HFFc6 (cell line): ENCODE measurements around the gene NPDC1. TPM values are rescaled to one million over a fixed set of nuclear protein-coding genes. Genes with fewer than 3 reads are reported as not detected.

Experiments used
- total RNA-seq, 6 experiments: library from RNA; stranded (reverse); fragmentation: NEBNext Ultra II Directional; extraction: Animal tissue kit (Norgen Biotek cat#: 25700); gene quantifications; 2 replicates in 1 of 6; 3 replicates in 5 of 6; pipeline ENCODE4 v1.2.3, GENCODE V29; 2021

NPDC1 gene
- total RNA-seq, 6 experiments from 2014 or later = 112 to 197 (median 119) TPM

Other genes with a start within 250 kb of the NPDC1 start
- under 1 TPM; 0.25 to 0.87 (median 0.34) TPM for gene CCDC183, start 249.8 kb downstream of the NPDC1 start, total RNA-seq
- gene RABL6, start 238.2 kb downstream of the NPDC1 start, total RNA-seq = 10 to 100 TPM; 77.8 to 87.7 (median 84.0) TPM
- 1 to 10 TPM; 4.5 to 8.0 (median 5.3) TPM for gene AJM1, start 203.7 kb downstream of the NPDC1 start, total RNA-seq
- 100 to 1,000 TPM; 156 to 181 (median 169) TPM for gene PHPT1, start 196.8 kb downstream of the NPDC1 start, total RNA-seq
- gene MAMDC4, start 193.8 kb downstream of the NPDC1 start, total RNA-seq = 1 to 10 TPM; 2.3 to 3.4 (median 3.0) TPM
- gene EDF1, start 179.9 kb downstream of the NPDC1 start, total RNA-seq = 100 to 1,000 TPM; 369 to 460 (median 443) TPM
- 10 to 100 TPM; 11.1 to 15.9 (median 13.6) TPM for gene TRAF2, start 159.7 kb downstream of the NPDC1 start, total RNA-seq
- gene FBXW5, start 101.4 kb downstream of the NPDC1 start, total RNA-seq = 100 to 1,000 TPM in 1 of 6 experiments, 10 to 100 TPM in 5; 89.1 to 102 (median 94.4) TPM
- gene C8G, start 100.9 kb downstream of the NPDC1 start, total RNA-seq = 1 to 10 TPM in 3 of 6 experiments, under 1 TPM in 3; 0.51 to 1.8 (median 0.97) TPM
- gene LCN12, start 93.9 kb downstream of the NPDC1 start, total RNA-seq = under 1 TPM in 2 of 6 experiments, not detected in 4; 0.14 to 0.31 TPM
- gene PTGDS, start 68.7 kb downstream of the NPDC1 start, total RNA-seq = not detected
- not detected for gene LCNL1, start 63.2 kb downstream of the NPDC1 start, total RNA-seq
- 10 to 100 TPM; 26.0 to 42.6 (median 29.0) TPM for gene PAXX, start 53.8 kb downstream of the NPDC1 start, total RNA-seq
- gene CLIC3, start 49.6 kb downstream of the NPDC1 start, total RNA-seq = 10 to 100 TPM in 2 of 6 experiments, 1 to 10 TPM in 4; 2.7 to 14.6 (median 4.0) TPM
- gene ABCA2, start 17.9 kb downstream of the NPDC1 start, total RNA-seq = 10 to 100 TPM; 18.3 to 36.3 (median 23.6) TPM
- gene FUT7, start 14.1 kb downstream of the NPDC1 start, total RNA-seq = not detected
- gene ENTPD2, start 7.9 kb upstream of the NPDC1 start, total RNA-seq = under 1 TPM in 3 of 6 experiments, not detected in 3; 0.12 to 0.28 (median 0.16) TPM
- gene SAPCD2, start 24.4 kb upstream of the NPDC1 start, total RNA-seq = 10 to 100 TPM in 5 of 6 experiments, 1 to 10 TPM in 1; 7.7 to 14.8 (median 11.3) TPM
- 10 to 100 TPM in 5 of 6 experiments, 1 to 10 TPM in 1; 9.4 to 13.1 (median 10.6) TPM for gene UAP1L1, start 31.3 kb upstream of the NPDC1 start, total RNA-seq
- 10 to 100 TPM; 70.1 to 90.2 (median 77.6) TPM for gene MAN1B1, start 40.8 kb upstream of the NPDC1 start, total RNA-seq
- 10 to 100 TPM; 47.5 to 90.2 (median 51.1) TPM for gene DPP7, start 68.6 kb upstream of the NPDC1 start, total RNA-seq
- gene GRIN1, start 93.0 kb upstream of the NPDC1 start, total RNA-seq = 1 to 10 TPM in 1 of 6 experiments, under 1 TPM in 2, not detected in 3; 0.51 to 1.1 (median 0.66) TPM
- gene LRRC26, start 123.9 kb upstream of the NPDC1 start, total RNA-seq = not detected
- gene TMEM210, start 125.9 kb upstream of the NPDC1 start, total RNA-seq = not detected
- 10 to 100 TPM; 34.8 to 41.5 (median 37.4) TPM for gene ANAPC2, start 142.4 kb upstream of the NPDC1 start, total RNA-seq
- gene SSNA1, start 142.5 kb upstream of the NPDC1 start, total RNA-seq = 10 to 100 TPM; 76.7 to 82.8 (median 82.1) TPM
- 10 to 100 TPM in 4 of 6 experiments, 1 to 10 TPM in 2; 9.9 to 18.1 (median 13.3) TPM for gene TPRN, start 154.6 kb upstream of the NPDC1 start, total RNA-seq
- 10 to 100 TPM; 38.7 to 47.4 (median 40.1) TPM for gene TMEM203, start 159.5 kb upstream of the NPDC1 start, total RNA-seq
- gene NDOR1, start 159.5 kb upstream of the NPDC1 start, total RNA-seq = 10 to 100 TPM; 13.1 to 17.3 (median 16.6) TPM
- 1 to 10 TPM; 2.5 to 3.8 (median 3.4) TPM for gene RNF208, start 176.1 kb upstream of the NPDC1 start, total RNA-seq
- gene CYSRT1, start 179.0 kb upstream of the NPDC1 start, total RNA-seq = under 1 TPM; 0.41 to 0.97 (median 0.68) TPM
- gene RNF224, start 181.3 kb upstream of the NPDC1 start, total RNA-seq = not detected
- gene SLC34A3, start 184.7 kb upstream of the NPDC1 start, total RNA-seq = not detected
- gene TUBB4B, start 195.1 kb upstream of the NPDC1 start, total RNA-seq = 100 to 1,000 TPM; 415 to 760 (median 681) TPM
- gene STPG3, start 205.1 kb upstream of the NPDC1 start, total RNA-seq = not detected
- gene NELFB, start 209.2 kb upstream of the NPDC1 start, total RNA-seq = 10 to 100 TPM; 48.5 to 59.9 (median 52.7) TPM
- gene TOR4A, start 231.5 kb upstream of the NPDC1 start, total RNA-seq = 10 to 100 TPM; 58.4 to 76.2 (median 62.2) TPM